ENCODE results near the gene FAM174B. TPM values are rescaled to one million over a fixed set of nuclear protein-coding genes. Genes with fewer than 3 reads are reported as not detected.

FAM174B gene
- total and polyA plus RNA-seq, 4 donors = 2.5 to 4.5 (median 3.8) TPM

GRCh38 chr15:92636401-92636907 is 19.1 kb downstream of the FAM174B start:
- no peak overlapping the region for H3K9ac ChIP-seq (ENCODE audit: low read depth in 1 of 2, low read length in 2 of 2)
- H3K36me3 ChIP-seq (ENCODE audit: control insufficient read depth in 4 of 4, insufficient read depth in 3 of 4, low read depth in 1 of 4, low read length in 3 of 4) = no peaks in the 10 kb centered on the region
- peaks cover 0 to 8% (median 7%) of the 10 kb centered on the region in 4 donors for H3K4me1 ChIP-seq (ENCODE audit: control insufficient read depth in 4 of 4, insufficient read depth in 4 of 4, low read length in 3 of 4)
- 97% methylated on average over 12 of the region's 12 CpGs for WGBS
- TF ChIP-seq RXRA (IDR thresholded peaks at IDR 0.05) (no peak), FOXA2 (IDR thresholded peaks at IDR 0.05) (no peak), FOXA1 (IDR thresholded peaks at IDR 0.05) (no peak), SP1 (IDR thresholded peaks at IDR 0.05) (no peak), JUND (IDR thresholded peaks at IDR 0.05) (no peak), RAD21 (IDR thresholded peaks at IDR 0.05) (no peak), ZBTB33 (IDR thresholded peaks at IDR 0.05) (no peak), TAF1 (conservative IDR thresholded peaks at IDR 0.05) (no peak), NR2F2 (IDR thresholded peaks at IDR 0.05) (no peak)
- TF ChIP-seq, protein P1, sequence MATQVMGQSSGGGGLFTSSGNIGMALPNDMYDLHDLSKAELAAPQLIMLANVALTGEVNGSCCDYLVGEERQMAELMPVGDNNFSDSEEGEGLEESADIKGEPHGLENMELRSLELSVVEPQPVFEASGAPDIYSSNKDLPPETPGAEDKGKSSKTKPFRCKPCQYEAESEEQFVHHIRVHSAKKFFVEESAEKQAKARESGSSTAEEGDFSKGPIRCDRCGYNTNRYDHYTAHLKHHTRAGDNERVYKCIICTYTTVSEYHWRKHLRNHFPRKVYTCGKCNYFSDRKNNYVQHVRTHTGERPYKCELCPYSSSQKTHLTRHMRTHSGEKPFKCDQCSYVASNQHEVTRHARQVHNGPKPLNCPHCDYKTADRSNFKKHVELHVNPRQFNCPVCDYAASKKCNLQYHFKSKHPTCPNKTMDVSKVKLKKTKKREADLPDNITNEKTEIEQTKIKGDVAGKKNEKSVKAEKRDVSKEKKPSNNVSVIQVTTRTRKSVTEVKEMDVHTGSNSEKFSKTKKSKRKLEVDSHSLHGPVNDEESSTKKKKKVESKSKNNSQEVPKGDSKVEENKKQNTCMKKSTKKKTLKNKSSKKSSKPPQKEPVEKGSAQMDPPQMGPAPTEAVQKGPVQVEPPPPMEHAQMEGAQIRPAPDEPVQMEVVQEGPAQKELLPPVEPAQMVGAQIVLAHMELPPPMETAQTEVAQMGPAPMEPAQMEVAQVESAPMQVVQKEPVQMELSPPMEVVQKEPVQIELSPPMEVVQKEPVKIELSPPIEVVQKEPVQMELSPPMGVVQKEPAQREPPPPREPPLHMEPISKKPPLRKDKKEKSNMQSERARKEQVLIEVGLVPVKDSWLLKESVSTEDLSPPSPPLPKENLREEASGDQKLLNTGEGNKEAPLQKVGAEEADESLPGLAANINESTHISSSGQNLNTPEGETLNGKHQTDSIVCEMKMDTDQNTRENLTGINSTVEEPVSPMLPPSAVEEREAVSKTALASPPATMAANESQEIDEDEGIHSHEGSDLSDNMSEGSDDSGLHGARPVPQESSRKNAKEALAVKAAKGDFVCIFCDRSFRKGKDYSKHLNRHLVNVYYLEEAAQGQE (IDR thresholded peaks at IDR 0.05) = no peak
- TF ChIP-seq, protein P2, sequence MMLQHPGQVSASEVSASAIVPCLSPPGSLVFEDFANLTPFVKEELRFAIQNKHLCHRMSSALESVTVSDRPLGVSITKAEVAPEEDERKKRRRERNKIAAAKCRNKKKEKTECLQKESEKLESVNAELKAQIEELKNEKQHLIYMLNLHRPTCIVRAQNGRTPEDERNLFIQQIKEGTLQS (IDR thresholded peaks at IDR 0.05) = no peak
- no peak for DNase-seq (ENCODE audit: low spot score)
- no peak overlapping the region for H3K27ac ChIP-seq (ENCODE audit: low read depth in 1 of 2, low read length in 2 of 2)
- no peaks in the 10 kb centered on the region for H3K9me3 ChIP-seq (ENCODE audit: control insufficient read depth in 4 of 4, low read length in 3 of 4)
- H3K4me3 ChIP-seq (ENCODE audit: low read depth in 1 of 3, low read length in 3 of 3) = no peak overlapping the region
- H3K27me3 ChIP-seq (ENCODE audit: control insufficient read depth in 4 of 4, insufficient read depth in 4 of 4, low read length in 3 of 4) = no peaks in the 10 kb centered on the region

- Histone ChIP-seq H3K9ac (ENCODE audit: low read depth in 1 of 2, low read length in 2 of 2) (no peak overlapping the region), H3K4me3 (ENCODE audit: low read depth in 1 of 3, low read length in 3 of 3) (no peak overlapping the region), H3K4me1 (ENCODE audit: control insufficient read depth in 4 of 4, insufficient read depth in 4 of 4, low read length in 3 of 4) (peaks cover 0 to 8% (median 7%) of the 10 kb centered on the region in 4 donors), H3K9me3 (ENCODE audit: control insufficient read depth in 4 of 4, low read length in 3 of 4) (no peaks in the 10 kb centered on the region), H3K36me3 (ENCODE audit: control insufficient read depth in 4 of 4, insufficient read depth in 3 of 4, low read depth in 1 of 4, low read length in 3 of 4) (no peaks in the 10 kb centered on the region), H3K27ac (ENCODE audit: low read depth in 1 of 2, low read length in 2 of 2) (no peak overlapping the region), H3K27me3 (ENCODE audit: control insufficient read depth in 4 of 4, insufficient read depth in 4 of 4, low read length in 3 of 4) (no peaks in the 10 kb centered on the region)
- 90% methylated on average over 7 of the region's 7 CpGs for WGBS
- no peak for DNase-seq (ENCODE audit: low spot score)
- TF ChIP-seq RXRA (IDR thresholded peaks at IDR 0.05) = no peak
These were observed 20.8 kb downstream of the FAM174B start for GRCh38 chr15:92634671-92635201.

DNA sequence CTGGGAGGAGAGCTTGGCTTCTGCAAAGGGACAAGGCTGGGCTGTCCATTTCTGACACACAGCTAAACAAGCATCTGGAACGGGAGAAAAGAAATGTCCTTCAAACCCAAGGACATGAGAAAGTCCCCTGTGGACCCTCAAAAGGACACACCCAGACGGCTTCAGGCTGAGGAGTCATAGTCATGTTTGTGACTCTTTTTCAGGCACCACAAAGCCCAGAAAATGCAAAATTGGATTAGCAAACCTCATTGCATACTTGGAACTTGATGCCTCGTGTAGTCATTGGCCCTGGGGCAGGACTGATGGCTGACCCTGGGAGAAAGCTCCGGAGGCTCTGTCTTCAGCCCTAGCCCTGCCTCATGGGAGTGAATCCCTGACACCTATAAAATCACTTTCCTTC is 21.5 kb downstream of the FAM174B start:
- no peak for DNase-seq (ENCODE audit: low spot score)
- no peak for TF ChIP-seq FOXA1 (IDR thresholded peaks at IDR 0.05)
- H3K27ac ChIP-seq (ENCODE audit: low read depth in 1 of 2, low read length in 2 of 2) = no peak overlapping the region
- 87% methylated on average over 4 of the region's 4 CpGs for WGBS
- H3K36me3 ChIP-seq (ENCODE audit: control insufficient read depth in 4 of 4, insufficient read depth in 3 of 4, low read depth in 1 of 4, low read length in 3 of 4) = no peaks in the 10 kb centered on the region
- no peaks in the 10 kb centered on the region for H3K27me3 ChIP-seq (ENCODE audit: control insufficient read depth in 4 of 4, insufficient read depth in 4 of 4, low read length in 3 of 4)
- no peaks in the 10 kb centered on the region for H3K9me3 ChIP-seq (ENCODE audit: control insufficient read depth in 4 of 4, low read length in 3 of 4)
- peaks cover 0 to 8% (median 7%) of the 10 kb centered on the region in 4 donors for H3K4me1 ChIP-seq (ENCODE audit: control insufficient read depth in 4 of 4, insufficient read depth in 4 of 4, low read length in 3 of 4)
- H3K9ac ChIP-seq (ENCODE audit: low read depth in 1 of 2, low read length in 2 of 2) = no peak overlapping the region
- H3K4me3 ChIP-seq (ENCODE audit: low read depth in 1 of 3, low read length in 3 of 3) = no peak overlapping the region

Measured in liver (tissue), 9 donors.